ENCODE data around the gene B4GALNT3. TPM values are rescaled to one million over a fixed set of nuclear protein-coding genes. Genes with fewer than 3 reads are reported as not detected.
"Not testable (repeated sequence)": the region's sequence is repeated elsewhere in the genome, so short reads cannot be mapped to it uniquely, and the experiment has no call there.

The B4GALNT3 gene
- polyA plus RNA-seq, 10 donors = 6.2 to 15.6 (median 10.0) TPM

DNA sequence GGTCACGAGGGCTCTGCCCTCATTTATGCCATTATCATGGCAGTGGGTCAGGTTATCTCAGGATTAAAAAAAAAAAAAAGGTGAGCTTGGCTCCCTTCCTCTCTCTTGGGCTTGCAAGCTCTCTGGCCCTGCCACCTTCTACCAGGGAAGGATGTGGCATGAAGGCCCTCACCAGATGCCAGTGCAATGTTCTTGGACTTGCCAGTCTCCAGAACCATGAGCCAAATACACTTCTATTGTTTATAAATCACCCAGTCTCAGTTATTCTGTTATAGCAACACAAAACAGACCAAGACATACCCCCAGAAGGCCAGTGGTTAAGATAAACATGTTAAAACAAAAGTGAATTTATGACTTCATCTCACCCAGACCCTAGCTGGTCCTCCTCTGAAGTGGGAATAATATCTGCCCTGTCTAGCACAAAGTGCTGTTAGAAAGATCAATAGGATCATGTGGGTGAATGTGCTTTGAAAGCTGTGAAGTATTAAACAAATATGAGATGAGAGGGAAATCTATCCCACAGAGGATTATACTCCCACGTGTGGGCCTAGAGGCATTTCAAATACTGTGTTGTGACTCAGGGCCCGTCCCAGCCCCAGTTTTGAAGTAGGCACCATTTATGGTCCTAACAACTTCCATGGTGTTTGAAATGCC is 114.9 kb downstream of the B4GALNT3 start:
- no peak for DNase-seq

DNA sequence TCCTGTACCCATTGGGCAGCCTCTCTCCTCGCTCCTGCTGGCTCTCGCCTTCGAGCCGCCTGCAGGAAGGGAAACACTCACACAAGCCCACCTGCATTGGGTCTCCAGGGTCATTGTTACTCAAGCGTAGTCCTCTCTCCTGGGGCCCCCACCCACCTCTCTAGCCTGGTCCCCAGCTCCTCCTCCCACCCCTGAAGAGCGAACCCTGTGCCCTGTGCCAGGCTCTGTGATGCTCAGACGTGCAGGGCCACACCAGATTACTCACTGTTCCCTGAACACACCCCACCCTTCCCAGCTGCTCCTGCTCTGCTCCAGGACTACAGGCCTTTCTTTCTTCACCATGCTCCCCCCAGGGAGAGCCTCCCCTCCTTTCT is 115.4 kb downstream of the B4GALNT3 start:
- no peak for DNase-seq

DNA sequence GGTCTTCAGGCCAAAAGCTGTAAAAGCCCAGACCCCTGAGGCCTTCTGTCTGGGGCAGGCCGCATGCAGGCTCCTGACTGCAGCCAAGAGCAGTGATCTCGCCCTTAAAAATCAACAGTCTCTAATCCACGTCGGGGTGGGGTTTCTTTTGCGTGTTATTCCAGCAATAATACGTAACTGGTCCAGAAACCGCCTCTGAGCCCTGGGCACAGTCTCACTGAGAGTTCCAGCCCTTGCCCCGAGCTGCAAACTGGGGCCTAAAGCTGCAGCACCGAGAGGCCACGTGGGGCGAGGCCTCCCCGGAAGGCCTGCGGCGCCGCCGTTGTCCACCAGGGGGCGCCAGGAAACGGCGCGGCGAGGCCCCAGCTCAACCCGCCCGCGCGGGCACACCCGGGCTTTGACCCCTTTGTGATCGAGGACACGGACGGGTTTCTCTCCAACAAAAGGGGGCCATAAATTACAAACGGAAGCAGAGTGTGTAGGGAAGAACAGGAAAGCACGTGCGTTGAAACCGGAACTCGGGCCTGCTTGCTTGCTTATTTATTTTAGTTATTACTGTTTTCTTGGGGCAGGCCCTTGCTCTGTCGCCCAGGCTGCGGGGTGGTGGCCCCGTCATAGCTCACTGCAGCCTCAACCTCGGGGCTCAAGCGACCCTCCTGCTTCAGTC is 116.3 kb downstream of the B4GALNT3 start:
- DNase-seq = peak; percentile 64 to 93 (median 84)

DNA sequence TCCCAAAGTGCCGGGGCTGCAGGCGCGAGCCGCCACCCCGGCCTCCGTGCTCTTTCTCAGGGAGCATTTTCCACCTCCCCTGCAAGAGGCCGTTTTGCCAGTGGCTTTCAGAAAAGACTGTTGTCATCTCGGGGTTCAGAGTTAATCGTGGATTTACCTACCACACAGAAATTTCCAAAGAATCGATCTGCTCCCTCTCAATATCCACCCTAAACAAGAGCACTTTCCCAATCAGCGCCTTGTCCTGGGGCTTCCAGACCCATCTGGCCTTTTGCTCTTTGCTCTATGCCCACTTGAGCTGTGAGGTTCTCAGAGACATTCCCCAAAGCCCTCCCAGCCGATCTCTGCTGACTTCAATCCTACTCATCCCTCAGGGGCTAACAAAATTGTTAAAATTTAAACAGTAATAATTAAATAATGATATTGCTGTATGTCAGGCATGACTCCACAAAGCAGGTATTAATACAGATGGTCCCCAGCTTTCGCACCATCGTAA is 116.9 kb downstream of the B4GALNT3 start:
- no peak for DNase-seq

DNA sequence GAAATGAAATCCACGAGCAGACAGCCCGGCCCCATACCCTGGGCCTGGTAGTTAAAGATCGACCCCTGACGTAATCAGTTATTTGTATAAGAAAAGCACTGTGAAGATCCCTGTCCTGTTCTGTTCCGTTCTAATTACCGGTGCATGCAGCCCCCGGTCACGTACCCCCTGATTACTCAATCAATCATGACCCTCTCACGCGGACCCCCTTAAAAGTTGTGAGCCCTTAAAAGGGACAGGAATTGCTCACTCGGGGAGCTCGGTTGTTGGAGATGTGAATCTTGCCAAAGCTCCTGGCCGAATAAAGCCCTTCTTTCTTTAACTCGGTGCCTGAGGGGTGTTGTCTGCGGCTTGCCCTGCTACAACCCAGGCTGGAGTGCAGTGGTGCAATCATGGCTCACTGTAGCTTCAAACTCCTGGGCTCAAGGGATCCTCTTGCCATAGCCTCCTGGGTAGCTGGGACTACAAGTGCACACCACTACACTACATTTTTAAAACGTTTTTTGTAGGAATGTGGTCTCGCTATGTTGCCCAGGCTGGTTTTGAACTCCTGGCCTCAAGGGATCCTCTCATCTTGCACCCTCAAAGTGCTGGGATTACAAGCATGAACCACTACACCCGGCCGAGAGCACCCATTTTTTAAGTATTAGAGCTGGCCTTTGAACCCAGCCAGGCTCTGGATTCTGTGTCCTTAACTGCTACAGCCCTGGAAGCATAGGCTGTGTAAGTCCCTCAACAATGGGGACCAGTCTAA is 118.4 kb downstream of the B4GALNT3 start:
- DNase-seq = not testable (repeated sequence)

DNA sequence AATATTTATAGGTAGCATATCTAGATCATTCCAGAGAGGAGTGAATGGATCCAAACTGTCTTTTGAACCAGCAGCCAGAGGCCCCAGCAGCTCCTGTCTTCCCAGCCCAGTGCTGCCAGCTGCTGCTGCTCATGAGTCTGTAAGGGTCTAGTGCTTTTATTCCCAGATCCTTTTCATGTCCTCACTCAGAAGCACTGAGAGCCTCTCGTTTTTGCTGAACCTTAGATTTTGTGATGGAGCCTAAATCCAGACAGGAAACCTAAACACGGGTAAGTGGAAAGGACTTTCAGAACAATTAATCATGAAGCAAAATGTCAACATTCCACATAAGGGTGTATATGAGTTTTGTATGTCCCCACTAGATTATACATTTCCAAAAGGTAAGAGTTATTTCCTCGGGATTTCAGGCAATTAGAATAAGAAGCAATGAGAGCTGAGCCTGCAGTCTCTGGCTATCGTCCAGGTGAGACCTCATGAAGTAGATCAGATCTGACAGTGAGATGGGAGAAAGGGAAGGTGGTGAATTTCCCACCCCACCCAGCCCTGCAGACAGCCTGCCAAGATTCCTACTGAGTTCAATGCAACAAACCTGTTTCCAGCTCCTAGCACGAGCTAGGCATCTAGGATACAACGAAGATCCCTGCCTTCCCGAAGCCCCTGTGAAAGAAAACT is 119.1 kb downstream of the B4GALNT3 start:
- peak in 1 of 3 donors; percentile 27 for DNase-seq

DNA sequence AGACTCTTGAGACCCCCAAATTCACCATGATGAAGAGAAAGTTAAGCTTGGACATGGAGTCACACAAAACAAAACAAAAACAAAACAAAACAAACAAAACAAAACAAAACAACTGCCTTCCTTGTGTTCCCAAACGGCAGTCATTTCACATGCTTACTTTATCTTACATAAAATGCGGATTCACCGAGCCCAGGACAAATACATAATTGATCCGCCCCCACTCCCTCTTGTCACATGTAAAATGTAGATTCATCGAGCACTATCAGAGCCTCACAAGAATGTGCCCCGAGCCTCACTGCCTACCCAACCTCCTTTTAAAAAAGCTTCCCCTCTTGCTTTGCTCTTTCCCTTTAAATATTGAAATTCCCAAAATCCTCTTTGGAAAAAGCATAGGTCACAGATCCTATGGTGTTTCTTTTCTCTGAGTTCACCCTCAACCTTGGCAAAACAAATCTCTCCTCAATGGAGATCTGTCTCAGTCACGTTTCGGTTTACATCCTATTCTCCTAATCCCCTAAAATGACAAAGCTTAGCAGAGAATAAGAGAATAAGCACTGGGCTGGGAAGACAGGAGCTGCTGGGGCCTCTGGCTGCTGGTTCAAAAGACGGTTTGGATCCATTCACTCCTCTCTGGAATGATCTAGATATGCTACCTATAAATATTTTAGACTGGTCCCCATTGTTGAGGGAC is 119.8 kb downstream of the B4GALNT3 start:
- DNase-seq = no peak

DNA sequence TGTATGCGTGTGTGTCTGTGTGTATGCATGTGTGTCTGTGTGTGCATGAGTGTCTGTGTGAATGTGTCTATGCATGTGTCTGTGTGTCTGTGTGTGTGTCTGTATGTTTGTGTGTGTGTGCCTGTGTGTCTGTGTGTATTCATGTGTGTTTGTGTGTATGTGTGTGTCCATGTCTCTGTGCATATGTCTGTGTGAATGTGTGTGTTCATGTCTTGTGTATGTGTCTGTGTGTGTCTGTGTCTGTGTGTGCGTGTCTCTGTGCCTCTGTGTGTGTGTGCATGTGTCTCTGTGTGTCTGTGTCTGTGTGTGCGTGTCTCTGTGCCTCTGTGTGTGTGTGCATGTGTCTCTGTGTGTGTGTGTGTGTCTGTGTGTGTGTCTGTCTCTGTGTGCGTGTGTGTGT is 121.1 kb downstream of the B4GALNT3 start:
- DNase-seq = no peak

DNA sequence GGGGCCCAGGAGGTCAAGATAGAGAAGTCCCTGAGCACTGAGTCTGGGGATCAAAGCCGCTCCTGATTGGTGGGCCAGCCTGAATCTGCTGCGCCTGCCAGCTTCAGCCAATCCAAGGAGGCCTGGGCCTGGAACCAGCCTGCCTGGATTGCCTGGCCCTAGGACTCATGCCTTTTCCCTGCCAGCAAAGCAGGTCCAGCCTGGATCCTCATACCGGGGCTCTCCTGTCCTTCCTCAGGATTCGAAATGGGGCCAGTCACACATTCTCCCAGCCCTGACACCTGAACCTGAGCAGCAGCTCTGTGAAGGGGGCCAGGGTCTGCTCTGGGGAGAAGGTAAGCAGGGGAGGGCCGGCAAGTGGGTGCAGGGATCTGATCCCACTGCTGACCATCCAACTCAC is 121.6 kb downstream of the B4GALNT3 start:
- DNase-seq = no peak

DNA sequence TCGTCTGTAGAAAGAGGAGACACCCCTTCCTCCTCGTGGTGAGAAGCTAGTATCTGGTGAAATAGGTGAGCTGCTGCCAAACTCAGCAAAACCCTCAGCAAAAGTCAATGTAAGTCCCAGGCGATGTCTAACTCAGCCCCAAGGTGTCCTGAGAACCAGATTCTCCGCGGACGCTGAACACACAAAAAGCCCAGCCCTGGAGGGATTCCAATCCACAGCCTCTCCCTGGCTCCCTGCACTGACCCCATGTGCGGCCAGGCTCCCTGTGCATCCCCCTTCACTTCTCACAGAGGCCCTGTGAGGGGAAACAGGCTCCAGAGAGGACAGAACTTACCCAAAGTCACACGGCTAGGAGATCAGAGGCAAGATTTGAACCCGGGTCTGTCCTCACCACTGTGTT is 122.0 kb downstream of the B4GALNT3 start:
- no peak for DNase-seq

DNA sequence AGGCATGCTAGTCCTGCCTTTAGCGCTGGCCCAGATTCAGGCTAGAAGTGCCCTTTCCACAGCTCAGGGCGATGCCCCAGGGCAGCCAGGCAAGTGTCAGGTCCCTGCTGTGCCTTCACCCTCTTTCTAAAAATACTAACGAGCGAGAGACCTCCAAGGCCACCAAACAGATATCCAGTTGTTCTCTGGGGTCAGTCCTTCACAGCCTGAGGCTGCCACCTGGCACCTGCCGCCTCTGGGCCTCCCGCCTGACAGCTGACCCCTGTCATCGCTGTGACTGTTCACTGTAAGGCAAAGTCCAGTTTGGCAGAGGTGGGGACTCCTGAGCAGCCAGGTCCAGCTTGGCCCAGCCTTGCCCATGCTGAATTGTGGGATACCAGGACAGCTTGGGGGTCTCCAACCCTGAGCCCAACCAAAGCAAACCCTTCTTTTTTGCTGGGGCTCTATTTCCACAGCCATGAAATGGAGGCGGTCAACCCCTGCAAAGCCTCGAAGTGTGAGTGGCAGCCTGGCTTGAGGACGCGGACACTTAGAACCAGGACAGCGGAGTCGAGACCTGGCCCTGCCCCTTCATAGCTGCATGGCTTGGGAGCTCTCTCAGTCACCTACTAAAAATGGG is 123.6 kb downstream of the B4GALNT3 start:
- DNase-seq = no peak

DNA sequence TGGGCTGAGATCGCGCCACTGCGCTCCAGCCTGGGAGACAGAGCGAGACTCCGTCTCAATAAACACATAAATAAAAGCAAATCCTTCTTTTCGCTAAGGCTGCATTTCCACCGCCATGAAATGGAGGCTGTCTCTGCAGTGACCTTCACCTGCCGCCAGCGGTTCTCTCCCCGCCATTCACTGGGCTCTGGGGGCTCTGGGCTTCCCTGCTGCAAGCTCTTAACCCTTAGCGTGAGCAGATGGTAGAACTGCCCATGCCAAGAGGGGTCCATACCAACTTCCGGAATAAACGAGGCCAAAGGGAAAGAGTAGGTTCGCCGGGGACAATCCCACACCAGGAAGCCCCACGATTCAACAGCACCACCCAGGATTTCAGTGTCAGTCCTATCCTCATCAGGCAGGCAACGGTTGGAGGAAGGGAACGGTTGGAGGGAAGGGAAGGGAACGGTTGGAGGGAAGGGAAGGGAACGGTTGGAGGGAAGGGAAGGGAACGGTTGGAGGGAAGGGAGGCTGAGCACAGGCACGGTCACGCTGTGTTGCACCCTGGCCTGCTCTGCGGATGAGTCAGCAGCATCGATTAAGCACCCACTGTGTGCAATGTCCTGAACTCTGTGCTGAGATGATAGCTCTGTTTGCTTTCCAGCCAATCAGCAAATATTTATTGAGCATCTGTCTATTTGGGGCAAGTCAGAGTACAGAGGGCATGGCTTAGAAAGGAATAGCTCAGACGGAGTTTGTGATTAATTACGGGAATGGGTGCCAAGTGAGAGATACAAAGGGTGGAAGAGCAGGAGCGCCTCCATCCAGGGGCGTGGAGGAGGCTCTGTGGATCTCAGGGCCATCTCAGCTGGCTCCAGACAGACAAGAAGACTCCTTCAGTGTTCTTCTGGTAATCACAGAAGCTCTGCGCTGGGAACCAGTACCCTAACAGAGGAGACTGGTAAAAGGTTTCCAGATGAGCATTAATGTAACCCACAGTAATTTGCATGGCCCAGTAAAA is 125.6 kb downstream of the B4GALNT3 start:
- no peak for DNase-seq

DNA sequence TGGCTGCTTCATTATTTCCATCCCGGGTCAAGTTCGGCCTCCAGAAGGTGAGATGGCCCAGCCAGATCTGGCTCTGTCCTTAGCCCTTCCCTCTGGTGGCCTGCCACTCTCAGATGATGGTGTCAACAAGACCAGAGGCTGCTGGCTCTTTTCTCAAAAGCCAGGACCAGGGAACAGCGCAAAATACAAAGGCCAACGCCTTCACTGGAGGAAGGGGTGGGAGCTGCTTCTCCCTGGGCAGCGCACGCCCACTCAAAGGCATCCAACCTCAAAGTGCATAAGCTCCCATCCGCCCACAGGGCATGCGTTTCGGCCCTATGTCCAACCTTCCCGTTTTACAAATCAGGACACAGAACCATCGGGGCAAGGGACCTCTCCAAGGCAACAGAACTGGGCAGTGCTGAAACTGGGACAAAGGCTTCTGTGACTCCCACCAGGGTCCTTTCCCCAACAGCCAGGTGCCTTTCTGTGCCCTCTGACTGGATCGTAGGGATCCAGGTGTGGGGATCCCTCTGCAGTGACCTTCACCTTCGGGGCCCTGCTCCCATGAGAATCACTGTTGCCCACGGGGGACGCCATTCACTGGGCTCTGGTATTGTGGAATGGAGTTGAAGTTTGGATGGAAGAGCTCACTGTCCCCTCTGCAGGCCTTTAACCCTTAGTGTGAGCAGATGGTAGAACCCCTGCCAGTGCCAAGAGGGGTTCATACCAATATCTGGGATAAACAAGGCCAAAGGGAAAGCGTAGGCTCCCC is 126.8 kb downstream of the B4GALNT3 start:
- no peak for DNase-seq

DNA sequence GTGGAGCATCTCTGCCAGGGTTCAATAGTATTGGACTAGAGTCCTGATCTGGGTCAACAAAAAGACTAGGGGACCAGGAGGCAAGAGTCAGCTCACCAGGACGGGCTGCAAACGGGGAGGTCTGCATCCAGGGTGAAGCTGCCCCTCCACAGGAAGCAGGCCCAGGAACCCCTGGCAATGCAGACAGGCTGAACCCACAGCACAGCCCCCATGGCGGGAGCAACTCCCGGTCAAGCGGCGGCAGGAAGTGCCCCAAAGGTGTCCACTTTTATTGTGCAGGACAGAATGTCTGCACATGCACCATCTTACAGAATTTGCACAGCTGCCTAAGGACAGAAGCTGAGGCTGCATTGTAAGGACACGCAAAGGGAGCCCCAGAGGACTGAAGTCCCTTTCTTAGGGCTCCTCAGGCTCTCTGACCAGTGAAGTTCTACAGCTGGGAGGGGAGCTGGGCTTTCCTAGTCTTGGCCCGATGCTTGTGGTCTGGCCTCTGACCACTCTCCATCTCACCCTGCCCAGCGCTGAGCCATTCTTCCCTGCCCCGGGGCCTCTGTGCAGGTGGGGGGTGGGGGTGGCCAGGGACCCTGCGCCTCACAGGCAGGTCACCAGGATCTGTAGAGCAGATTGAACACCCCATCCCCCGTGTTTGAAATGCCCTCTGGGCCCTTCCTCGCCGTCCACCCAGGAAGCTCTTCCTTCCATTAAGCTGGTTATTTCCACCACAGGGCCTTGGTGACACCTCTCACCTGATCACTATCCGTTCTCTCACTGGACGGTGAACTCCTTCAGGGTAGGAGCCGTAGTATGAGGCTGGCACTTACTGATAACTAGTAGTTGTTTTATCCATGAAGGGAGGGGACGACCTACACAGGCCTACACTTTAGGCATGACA is 127.6 kb downstream of the B4GALNT3 start:
- no peak for DNase-seq

DNA sequence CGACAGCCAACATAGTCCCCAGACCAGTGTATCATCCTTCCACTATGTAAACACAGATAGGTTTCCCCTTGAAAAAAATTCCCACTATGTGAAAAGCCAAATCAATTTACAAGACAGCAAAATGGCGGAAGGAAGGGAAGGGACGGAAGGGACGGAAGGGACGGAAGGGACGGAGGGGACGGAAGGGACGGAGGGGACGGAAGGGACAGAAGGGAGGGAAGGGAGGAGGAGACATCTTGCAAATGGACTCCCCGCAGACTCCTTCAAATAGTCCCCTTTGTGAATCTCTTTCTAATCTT is 128.2 kb downstream of the B4GALNT3 start:
- DNase-seq = no peak

DNA sequence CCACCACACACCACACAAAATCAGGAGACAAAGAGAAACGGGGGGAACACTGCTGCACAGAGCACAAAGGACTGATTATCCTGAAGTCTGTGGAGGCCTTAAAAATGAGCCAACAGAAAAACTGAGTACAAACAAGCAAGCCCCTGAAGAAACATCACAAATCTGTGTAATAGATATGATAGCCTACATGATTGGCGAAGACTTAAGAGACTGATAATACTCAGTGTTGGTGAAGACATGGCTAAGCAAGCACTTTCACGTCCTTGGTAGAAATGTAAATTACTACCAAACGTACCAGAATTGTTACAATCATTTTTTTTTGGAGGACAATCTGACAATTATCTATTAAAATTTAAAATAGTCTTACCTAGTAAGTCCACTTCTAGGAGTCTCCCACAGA is 128.9 kb downstream of the B4GALNT3 start:
- no peak for DNase-seq

DNA sequence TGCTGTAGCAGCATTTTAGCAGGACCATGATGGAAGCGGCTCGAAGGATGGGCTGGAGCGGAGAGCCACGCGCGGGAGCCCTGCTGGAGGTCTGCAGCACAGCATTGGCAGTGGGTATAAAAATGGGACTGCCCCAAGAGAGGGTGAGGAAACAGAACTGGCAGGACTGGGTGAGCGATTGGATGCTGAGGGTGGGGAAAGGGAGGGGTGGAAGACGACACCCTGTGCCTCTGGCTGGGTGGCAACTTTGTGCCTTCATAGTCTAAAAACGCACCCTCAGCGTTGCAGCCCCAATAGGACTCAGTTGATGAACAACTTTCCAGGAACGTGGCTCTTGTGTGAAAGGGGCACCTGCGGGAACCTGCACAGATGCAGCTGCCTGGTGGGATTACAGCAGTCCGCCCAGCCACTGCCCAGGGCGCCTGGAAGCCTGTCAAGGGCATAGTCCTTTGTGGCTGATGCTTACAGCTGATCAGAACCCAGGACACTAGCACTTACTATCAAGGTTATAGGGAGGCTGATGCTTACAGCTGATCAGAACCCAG is 130.5 kb downstream of the B4GALNT3 start:
- DNase-seq = no peak
